Measurements from ENCODE around the gene ART5. TPM values are rescaled to one million over a fixed set of nuclear protein-coding genes. Genes with fewer than 3 reads are reported as not detected.

ART5 gene
- total and polyA plus RNA-seq, 2 experiments from 2014 or later, result 6.4 to 12.9 TPM

DNA sequence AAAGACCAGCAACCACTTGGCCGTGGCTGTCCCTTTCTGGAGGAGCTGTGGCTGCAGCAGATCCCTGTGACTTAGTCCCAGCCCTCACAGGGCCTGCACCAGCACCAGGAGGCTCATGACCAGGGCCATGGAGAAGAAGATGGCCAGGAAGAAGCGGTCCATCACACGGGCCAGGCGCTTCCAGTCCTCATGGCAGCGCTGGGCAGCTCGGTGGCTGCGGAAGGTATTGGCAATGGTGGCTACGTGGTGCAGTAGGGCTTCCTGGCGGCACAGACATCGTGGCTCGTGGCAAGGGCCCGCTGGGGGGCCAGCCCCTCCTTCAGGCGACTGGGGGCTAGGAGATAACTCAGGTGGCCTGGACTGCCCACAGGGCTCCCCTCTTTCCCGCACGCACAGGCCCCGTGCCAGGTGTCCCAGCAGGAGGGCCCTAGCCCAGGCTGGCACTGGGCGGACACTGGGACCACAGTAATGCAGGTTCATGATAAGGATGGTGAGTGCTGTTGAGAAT, 24.3 kb upstream of the ART5 start (continued):
- TF ChIP-seq, protein P1, sequence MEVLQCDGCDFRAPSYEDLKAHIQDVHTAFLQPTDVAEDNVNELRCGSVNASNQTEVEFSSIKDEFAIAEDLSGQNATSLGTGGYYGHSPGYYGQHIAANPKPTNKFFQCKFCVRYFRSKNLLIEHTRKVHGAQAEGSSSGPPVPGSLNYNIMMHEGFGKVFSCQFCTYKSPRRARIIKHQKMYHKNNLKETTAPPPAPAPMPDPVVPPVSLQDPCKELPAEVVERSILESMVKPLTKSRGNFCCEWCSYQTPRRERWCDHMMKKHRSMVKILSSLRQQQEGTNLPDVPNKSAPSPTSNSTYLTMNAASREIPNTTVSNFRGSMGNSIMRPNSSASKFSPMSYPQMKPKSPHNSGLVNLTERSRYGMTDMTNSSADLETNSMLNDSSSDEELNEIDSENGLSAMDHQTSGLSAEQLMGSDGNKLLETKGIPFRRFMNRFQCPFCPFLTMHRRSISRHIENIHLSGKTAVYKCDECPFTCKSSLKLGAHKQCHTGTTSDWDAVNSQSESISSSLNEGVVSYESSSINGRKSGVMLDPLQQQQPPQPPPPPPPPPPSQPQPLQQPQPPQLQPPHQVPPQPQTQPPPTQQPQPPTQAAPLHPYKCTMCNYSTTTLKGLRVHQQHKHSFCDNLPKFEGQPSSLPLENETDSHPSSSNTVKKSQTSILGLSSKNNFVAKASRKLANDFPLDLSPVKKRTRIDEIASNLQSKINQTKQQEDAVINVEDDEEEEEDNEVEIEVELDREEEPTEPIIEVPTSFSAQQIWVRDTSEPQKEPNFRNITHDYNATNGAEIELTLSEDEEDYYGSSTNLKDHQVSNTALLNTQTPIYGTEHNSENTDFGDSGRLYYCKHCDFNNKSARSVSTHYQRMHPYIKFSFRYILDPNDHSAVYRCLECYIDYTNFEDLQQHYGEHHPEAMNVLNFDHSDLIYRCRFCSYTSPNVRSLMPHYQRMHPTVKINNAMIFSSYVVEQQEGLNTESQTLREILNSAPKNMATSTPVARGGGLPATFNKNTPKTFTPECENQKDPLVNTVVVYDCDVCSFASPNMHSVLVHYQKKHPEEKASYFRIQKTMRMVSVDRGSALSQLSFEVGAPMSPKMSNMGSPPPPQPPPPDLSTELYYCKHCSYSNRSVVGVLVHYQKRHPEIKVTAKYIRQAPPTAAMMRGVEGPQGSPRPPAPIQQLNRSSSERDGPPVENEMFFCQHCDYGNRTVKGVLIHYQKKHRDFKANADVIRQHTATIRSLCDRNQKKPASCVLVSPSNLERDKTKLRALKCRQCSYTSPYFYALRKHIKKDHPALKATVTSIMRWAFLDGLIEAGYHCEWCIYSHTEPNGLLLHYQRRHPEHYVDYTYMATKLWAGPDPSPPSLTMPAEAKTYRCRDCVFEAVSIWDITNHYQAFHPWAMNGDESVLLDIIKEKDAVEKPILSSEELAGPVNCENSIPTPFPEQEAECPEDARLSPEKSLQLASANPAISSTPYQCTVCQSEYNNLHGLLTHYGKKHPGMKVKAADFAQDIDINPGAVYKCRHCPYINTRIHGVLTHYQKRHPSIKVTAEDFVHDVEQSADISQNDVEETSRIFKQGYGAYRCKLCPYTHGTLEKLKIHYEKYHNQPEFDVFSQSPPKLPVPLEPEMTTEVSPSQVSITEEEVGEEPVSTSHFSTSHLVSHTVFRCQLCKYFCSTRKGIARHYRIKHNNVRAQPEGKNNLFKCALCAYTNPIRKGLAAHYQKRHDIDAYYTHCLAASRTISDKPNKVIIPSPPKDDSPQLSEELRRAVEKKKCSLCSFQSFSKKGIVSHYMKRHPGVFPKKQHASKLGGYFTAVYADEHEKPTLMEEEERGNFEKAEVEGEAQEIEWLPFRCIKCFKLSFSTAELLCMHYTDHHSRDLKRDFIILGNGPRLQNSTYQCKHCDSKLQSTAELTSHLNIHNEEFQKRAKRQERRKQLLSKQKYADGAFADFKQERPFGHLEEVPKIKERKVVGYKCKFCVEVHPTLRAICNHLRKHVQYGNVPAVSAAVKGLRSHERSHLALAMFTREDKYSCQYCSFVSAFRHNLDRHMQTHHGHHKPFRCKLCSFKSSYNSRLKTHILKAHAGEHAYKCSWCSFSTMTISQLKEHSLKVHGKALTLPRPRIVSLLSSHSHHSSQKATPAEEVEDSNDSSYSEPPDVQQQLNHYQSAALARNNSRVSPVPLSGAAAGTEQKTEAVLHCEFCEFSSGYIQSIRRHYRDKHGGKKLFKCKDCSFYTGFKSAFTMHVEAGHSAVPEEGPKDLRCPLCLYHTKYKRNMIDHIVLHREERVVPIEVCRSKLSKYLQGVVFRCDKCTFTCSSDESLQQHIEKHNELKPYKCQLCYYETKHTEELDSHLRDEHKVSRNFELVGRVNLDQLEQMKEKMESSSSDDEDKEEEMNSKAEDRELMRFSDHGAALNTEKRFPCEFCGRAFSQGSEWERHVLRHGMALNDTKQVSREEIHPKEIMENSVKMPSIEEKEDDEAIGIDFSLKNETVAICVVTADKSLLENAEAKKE (CRISPR knock-in tag; IDR thresholded peaks at IDR 0.05), result no peak
- TF ChIP-seq POLR2AphosphoS5 (IDR thresholded peaks at IDR 0.05; ENCODE audit: low read depth) (no peak), NANOG (IDR thresholded peaks at IDR 0.05; ENCODE audit: borderline replicate concordance) (no peak)

- Mint-ChIP-seq H3K4me3 (no peak overlapping the region), H3K4me1 (no peaks in the 10 kb centered on the region; the same call in 2 of the 3 replicates), H3K27me3 (ENCODE audit: insufficient read depth, low read depth, poor library complexity) (peaks cover 8% of the 10 kb centered on the region), H3K27ac (no peak overlapping the region), H3K9me3 (no peaks in the 10 kb centered on the region), H3K36me3 (ENCODE audit: low read depth) (peaks cover 22% of the 10 kb centered on the region)
- peaks cover 4% of the 10 kb centered on the region; the same call in 1 of the 2 replicates for H3K9me2 ChIP-seq (ENCODE audit: insufficient read depth)
- H4K20me1 ChIP-seq (replicated peaks; ENCODE audit: insufficient read depth), result no peaks in the 10 kb centered on the region
- H2AFZ ChIP-seq, result no peak overlapping the region
- no peaks in the 10 kb centered on the region for H3F3A ChIP-seq (replicated peaks; ENCODE audit: low read depth)
- no peak overlapping the region for H3K4me2 ChIP-seq
- H3K27me3 ChIP-seq (ENCODE audit: insufficient read depth), result no peaks in the 10 kb centered on the region
- no peaks in the 10 kb centered on the region for H3K79me2 ChIP-seq (replicated peaks; ENCODE audit: insufficient read depth)
- H3K4me1 ChIP-seq (ENCODE audit: insufficient read depth), result no peaks in the 10 kb centered on the region
- H3K27ac ChIP-seq (ENCODE audit: low read depth), result no peak overlapping the region
- no peak for DNase-seq (ENCODE audit: low spot score)
- ATAC-seq, result no peak
- H3K36me3 ChIP-seq (ENCODE audit: insufficient read depth), result no peaks in the 10 kb centered on the region
- no peak overlapping the region for H3K4me3 ChIP-seq
- no peak for TF ChIP-seq ZNF114 (CRISPR knock-in tag; IDR thresholded peaks at IDR 0.05)
- TF ChIP-seq JUNB (IDR thresholded peaks at IDR 0.05; ENCODE audit: unreplicated experiment), result no peak
- TF ChIP-seq EZH2 (IDR thresholded peaks at IDR 0.05; ENCODE audit: low read depth, unreplicated experiment), result no peak
- TF ChIP-seq, protein P1 (CRISPR knock-in tag; IDR thresholded peaks at IDR 0.05), result no peak
- no peak for TF ChIP-seq STAT1 (IDR thresholded peaks at IDR 0.05; ENCODE audit: unreplicated experiment)
- TF ChIP-seq, protein P2, sequence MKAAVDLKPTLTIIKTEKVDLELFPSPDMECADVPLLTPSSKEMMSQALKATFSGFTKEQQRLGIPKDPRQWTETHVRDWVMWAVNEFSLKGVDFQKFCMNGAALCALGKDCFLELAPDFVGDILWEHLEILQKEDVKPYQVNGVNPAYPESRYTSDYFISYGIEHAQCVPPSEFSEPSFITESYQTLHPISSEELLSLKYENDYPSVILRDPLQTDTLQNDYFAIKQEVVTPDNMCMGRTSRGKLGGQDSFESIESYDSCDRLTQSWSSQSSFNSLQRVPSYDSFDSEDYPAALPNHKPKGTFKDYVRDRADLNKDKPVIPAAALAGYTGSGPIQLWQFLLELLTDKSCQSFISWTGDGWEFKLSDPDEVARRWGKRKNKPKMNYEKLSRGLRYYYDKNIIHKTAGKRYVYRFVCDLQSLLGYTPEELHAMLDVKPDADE (IDR thresholded peaks at IDR 0.05), result no peak
Measured at GRCh38 chr11:3665336-3666022, 23.7 kb upstream of the ART5 start.

Data from GM23338 (cell line).